HG03066 (cell line): ENCODE results near the gene MYH7B.

Experiments
- ATAC-seq: cut with Tn5 transposase; IDR thresholded peaks from one replicate; pipeline ENCODE4 v1.9.1; 2021; ENCODE audit warnings: low read depth; ENCODE audit not compliant: unreplicated experiment

The MYH7B gene

DNA sequence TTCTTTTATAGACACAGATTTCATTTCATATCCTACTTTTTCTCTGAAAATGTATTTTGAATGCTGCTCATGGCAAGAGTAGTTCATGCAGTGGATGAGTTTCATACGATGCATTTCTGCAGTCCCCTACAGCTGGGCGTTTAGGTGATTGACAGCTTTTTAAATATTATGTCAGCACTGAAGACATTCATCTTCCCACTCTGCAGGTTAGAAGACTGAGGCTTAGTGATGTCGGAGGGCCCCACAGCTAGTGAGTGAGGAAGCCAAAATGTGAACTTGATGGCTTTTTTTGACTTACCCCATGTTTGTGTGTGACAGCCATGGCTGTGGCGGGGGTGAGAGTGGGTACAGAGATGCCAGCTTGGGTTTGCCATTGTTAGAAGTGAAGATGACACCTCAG lies 33.5 kb downstream of the MYH7B start:
- ATAC-seq, result no peak

DNA sequence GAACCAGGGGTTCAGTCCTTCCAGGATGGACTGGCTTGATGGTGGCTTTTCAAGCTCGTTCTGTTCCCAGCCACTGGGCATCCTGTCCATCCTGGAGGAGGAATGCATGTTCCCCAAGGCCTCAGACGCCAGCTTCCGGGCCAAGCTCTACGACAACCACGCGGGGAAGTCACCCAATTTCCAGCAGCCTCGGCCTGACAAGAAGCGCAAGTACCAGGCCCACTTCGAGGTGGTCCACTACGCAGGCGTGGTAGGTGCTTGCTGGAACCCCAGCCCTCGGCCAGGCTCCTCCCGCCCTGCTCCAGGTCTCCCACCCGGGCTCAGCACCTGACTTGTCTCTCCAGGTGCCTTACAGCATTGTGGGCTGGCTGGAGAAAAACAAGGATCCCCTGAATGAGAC lies 34.0 kb downstream of the MYH7B start:
- no peak for ATAC-seq

GRCh38 chr20:34990231-34990630 lies 34.6 kb downstream of the MYH7B start:
- no peak for ATAC-seq

- ATAC-seq, result no peak
Observed at GRCh38 chr20:34990661-34991214, 35.1 kb downstream of the MYH7B start.

DNA sequence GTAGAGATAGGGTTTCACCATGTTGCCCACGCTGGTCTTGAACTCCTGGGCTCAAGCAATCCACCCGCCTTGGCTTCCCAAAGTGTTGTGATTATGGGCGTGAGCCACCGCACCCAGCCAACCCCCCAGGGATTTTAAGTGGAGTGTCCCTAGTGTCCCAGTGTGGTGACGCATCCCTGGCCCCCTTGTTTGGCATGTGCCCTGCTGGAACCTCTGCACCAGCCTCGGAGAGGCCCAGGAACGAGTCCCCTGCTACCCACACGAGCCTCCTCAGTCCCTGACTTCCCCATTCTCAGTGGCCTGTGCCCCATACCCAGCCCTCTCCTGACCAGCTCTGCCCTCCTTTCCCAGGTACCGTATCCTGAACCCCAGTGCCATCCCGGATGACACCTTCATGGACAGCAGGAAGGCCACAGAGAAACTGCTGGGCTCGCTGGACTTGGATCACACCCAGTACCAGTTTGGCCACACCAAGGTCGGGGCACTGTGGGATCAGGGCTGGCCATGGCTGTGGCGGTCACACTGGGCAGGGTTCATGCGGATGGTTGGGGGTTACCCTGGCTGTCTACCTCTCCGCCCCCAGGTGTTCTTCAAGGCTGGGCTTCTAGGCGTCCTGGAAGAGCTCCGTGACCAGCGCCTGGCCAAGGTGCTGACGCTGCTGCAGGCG lies 37.2 kb downstream of the MYH7B start:
- no peak for ATAC-seq

DNA sequence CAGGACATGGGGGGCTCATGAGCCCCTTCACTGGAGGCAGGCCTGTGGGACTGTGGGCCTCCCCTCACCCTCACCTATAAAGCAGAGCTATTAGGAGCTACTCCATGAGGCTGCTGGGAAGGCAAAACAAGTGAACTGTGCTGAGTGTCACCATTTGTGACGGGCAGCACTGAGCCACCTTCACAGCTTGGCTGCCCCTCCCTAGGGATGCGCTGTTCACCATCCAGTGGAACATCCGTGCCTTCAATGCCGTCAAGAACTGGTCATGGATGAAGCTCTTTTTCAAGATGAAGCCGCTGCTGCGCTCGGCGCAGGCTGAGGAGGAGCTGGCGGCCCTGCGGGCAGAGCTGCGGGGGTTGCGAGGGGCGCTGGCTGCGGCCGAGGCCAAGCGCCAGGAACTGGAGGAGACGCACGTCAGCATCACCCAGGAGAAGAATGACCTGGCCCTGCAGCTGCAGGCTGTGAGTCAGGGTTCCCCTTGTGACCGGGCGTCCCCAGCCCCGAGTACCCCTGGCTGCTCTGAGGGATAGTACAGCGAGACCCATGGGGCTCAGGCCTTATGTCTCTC lies 38.4 kb downstream of the MYH7B start:
- no peak for ATAC-seq

DNA sequence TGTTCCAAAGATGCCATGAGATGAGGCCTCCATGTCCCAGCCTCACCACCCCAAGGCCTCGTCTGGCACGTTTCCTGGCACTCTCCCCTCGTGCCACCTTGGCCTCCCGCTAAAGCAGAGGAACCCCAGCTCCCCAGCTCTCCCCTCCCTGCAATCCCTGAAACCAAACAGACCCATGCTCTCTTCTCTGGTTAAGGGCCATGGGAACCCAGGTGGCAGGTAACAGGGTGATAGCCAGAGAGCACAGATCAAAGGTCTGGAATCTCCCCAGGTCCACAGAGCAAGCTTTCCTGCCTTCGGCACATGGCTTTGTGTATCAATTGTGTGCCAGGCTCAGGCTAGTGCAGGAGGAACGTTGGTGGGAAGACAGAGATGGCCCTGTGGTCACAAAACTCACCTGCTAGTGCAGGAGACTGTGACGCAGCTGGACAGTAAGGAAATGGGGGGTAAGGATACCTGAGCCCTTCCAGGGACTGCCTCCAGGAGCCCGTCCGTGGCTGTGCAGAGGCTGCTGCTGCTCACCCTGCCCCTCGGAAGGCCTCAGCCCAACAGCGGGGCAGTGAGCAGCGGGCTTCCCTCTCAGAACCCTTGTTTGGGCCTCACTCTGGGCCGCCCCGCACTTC lies 39.0 kb downstream of the MYH7B start:
- no peak for ATAC-seq

GRCh38 chr20:34995192-34995591 lies 39.5 kb downstream of the MYH7B start:
- ATAC-seq, result no peak

GRCh38 chr20:34995696-34996095 lies 40.0 kb downstream of the MYH7B start:
- ATAC-seq, result no peak

DNA sequence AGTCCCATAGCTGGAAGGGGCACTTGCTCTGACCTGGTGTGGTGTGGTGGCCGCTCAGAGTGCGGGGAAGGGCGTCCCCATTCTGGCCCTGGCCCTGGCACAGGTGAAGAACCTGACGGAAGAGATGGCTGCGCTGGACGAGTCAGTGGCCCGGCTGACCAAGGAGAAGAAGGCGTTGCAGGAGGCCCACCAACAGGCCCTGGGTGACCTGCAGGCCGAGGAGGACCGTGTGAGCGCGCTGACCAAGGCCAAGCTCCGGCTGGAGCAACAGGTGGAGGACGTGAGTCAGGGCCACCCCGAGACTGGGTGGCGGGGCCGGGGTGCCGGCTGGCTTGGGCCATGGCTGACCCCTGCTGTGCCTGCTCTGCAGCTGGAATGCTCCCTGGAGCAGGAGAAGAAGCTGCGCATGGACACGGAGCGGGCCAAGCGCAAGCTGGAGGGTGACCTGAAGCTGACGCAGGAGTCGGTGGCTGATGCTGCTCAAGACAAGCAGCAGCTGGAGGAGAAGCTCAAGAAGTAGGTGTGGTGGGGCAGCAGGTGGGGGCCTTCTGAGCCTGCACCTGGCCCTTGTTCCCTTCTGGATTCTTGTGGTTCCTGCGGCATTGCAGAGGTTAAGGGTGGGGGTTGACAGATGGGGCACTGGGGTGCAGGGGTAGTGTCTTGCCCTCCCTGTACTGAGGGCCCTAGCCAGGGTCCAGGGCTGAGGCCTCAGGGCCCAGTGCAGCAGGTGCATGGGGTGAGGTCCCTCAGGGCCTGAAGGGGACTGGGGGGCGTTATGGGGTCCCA lies 40.8 kb downstream of the MYH7B start:
- ATAC-seq, result no peak

DNA sequence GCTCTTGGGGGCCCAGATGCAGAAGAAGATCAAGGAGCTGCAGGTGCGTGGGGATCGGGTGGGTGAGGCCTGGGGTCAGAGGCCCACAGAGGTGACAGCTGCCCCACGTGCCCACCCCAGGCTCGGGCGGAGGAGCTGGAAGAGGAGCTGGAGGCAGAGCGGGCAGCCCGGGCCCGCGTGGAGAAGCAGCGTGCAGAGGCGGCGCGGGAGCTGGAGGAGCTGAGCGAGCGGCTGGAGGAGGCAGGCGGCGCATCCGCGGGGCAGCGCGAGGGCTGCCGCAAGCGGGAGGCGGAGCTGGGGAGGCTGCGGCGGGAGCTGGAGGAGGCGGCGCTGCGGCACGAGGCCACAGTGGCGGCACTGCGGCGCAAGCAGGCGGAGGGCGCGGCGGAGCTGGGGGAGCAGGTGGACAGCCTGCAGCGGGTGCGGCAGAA lies 41.5 kb downstream of the MYH7B start:
- no peak for ATAC-seq

DNA sequence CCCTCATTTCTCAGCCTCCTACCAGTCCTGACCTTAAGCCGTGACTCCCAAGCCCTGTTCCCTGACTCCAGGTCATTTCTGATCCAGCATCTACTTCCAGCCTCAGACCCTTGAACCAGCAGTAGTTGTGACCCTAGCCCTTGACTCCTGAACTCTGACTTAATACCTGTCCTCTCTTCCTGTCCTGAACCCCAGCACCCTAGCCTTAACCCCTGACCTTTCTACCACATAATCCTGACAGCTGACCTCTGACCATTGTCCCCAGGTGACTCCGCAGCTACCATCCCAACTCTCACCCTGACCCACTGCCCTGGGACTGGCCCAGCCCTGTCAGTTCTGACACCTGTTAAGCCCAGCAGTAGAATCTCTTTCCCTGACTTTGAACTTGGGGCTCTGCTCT lies 42.1 kb downstream of the MYH7B start:
- ATAC-seq, result no peak

DNA sequence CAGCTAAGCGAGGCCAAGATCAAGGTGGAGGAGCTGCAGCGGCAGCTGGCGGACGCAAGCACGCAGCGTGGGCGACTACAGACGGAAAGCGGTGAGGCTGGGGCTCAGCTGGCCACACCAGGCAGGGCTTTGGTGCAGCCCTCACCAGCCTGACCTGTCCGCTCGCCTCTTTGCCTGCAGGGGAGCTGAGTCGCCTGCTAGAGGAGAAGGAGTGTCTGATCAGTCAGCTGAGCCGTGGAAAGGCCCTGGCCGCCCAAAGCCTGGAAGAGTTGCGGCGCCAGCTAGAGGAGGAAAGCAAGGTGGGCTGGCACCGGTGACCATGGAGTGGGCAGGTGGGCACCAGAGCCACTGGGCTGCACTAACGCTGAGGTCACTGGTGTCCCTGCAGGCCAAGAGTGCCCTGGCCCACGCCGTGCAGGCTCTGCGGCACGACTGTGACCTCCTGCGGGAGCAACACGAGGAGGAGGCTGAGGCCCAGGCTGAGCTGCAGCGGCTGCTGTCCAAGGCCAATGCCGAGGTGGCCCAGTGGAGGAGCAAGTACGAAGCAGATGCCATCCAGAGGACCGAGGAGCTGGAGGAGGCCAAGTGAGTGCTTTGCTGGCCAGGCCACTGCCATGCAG lies 42.8 kb downstream of the MYH7B start:
- ATAC-seq, result no peak

- no peak for ATAC-seq
Observed at GRCh38 chr20:34999021-34999451, 43.4 kb downstream of the MYH7B start.

DNA sequence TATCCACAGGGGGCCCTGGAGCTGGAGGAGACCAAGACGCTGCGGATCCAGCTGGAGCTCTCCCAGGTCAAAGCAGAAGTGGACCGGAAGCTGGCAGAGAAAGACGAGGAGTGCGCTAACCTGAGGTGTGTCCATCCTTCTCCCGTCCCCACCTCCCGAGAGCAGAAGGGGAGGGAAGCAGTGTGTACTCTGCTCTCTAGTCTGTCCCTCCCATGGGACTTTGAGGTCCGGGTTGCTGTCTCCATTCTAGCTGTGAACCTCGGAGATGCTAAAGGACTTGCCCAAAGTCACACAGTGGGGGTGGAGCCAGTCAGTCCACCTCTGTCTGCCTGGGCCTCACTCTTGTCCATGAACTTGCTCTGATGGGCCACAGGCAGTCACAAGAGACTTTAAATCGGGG lies 44.1 kb downstream of the MYH7B start:
- no peak for ATAC-seq

DNA sequence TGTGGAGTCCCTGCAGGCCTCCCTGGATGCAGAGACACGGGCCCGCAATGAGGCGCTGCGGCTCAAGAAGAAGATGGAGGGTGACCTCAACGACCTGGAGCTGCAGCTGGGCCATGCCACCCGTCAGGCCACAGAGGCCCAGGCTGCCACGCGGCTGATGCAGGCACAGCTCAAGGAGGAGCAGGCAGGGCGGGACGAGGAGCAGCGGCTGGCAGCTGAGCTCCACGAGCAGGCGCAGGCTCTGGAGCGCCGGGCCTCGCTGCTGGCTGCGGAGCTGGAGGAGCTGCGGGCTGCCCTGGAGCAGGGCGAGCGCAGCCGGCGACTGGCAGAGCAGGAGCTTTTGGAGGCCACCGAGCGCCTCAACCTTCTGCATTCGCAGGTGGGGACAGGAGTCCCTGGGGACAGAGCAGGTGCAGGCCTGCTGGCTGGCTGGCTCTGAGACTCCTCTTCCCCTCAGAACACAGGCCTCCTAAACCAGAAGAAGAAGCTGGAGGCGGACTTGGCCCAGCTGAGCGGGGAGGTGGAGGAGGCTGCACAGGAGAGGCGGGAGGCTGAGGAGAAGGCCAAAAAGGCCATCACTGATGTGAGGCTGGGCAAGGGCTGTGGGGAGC lies 44.7 kb downstream of the MYH7B start:
- no peak for ATAC-seq

DNA sequence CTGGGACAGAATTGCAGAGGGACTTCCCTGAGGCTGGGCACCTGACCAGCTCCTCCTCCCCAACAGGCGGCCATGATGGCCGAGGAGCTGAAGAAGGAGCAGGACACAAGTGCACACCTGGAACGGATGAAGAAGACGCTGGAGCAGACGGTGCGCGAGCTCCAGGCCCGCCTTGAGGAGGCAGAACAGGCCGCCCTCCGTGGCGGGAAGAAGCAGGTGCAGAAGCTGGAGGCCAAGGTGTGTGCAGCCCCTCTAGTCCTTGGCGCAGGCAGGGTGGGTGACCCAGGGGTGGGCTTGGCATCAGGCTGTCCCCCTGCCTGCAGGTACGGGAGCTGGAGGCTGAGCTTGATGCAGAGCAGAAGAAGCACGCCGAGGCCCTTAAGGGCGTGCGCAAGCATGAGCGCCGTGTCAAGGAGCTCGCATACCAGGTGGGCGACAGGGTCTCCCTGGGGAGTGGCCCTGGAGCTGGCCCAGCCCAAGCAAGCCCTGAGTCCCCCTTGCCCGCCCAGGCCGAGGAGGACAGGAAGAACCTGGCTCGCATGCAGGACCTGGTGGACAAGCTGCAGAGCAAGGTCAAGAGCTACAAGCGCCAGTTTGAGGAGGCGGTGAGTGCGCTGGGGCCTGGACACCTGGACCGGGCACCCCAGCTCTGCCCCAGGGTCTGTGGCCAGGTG lies 45.4 kb downstream of the MYH7B start:
- no peak for ATAC-seq

DNA sequence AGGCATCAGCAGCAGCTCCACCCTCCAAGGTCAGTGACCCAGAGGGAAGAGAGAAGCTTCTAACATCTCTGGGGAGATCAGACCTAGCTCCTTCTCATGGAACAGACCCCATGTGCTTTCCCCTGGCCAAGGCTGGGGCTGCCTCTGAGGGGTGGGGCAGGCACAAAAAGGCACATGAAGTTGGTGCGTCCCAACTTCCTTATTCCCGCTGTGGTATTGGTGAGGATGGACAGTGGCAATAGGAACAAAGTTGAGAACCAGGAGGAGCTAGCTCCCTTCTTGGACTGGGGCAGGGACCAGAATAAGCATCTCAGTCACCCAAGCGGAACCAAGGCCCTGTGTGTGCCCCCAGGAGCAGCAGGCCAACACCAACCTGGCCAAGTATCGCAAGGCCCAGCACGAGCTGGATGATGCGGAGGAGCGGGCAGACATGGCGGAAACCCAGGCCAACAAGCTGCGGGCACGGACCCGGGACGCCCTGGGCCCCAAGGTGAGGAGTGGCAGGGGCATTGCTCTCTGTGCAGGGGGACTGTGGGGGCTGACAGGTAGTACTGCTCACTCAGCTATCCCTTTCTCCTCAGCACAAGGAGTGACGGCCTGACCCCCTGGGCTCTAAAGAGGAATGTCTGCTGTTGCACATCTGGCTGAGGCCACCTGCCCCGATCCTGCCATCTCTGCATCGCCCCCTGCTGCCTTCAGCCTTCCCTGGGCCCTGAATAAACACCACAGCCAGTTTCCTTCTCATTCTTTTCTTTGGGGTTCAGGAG lies 46.1 kb downstream of the MYH7B start:
- ATAC-seq, result no peak
